Effector memory CD4-positive, alpha-beta T cell (primary cell): ENCODE results near the gene NTPCR.
"Not testable (repeated sequence)": the region's sequence is repeated elsewhere in the genome, so short reads cannot be mapped to it uniquely, and the experiment has no call there.

Experiments
- DNase-seq, 3 donors: peaks; one replicate each; pipeline ENCODE4 v3.0.0-alpha.2; 2020
- H3K27ac ChIP-seq: 2 replicates; pipeline ENCODE4 v1.7.0; 2013; ENCODE audit warnings: mild to moderate bottlenecking, low read length, moderate library complexity; ENCODE audit not compliant: insufficient read depth, poor library complexity, severe bottlenecking
- H3K27me3 ChIP-seq: replicated peaks from 2 replicates; pipeline ENCODE4 v1.7.0; 2013; ENCODE audit warnings: mild to moderate bottlenecking, low read length; ENCODE audit not compliant: insufficient read depth, control insufficient read depth, poor library complexity, severe bottlenecking
- H3K36me3 ChIP-seq: 2 replicates; pipeline ENCODE4 v1.7.0; 2013; ENCODE audit warnings: mild to moderate bottlenecking, low read length, moderate library complexity; ENCODE audit not compliant: control insufficient read depth, insufficient read depth
- H3K4me1 ChIP-seq: 2 replicates; pipeline ENCODE4 v1.7.0; 2013; ENCODE audit warnings: low read length, mild to moderate bottlenecking; ENCODE audit not compliant: control insufficient read depth, insufficient read depth, poor library complexity, severe bottlenecking
- H3K4me3 ChIP-seq: 2 replicates; pipeline ENCODE4 v1.7.0; 2013; ENCODE audit warnings: low read length, low read depth, mild to moderate bottlenecking; ENCODE audit not compliant: insufficient read depth, poor library complexity, severe bottlenecking
- H3K9me3 ChIP-seq: 2 replicates; pipeline ENCODE4 v1.7.0; 2013; ENCODE audit warnings: mild to moderate bottlenecking, low read length, moderate library complexity; ENCODE audit not compliant: control insufficient read depth

NTPCR gene

DNA sequence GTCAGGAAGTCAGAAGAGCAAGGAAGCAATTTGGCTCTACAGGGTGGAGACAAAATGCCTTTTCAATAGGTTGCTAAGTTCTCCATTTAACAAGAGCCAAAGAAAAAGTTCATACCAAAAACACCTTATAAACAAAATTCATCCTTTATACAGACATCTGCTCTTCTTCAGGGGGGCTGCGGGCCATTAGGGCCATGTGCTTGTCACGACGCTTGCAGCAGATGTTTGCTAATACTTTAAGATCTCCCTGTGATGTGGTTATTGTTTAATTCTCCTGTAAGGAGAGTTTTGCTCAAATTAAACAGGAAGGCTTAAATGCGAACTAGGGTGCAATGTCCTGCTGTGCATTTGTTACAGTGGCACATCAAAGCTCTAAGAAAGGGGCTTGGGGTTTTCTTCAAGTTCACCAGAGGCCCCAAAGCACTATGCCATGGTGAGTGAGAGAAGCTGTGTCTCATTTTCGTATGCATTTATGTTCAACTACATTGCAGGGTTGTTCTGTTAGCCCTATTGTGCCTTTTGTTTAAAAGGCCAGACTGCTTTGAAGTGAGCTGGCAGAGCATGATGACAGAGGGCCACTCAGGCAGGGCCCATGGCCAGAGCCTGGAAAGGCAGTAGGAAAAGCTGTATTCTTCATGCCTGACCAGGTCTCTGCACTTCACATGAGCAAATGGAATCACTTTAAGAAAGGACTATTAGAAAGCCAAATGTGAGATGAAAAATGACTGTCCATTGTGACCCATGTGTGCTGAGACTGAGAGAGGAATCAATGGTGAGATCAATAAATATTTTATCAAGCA lies 24.8 kb upstream of the NTPCR start:
- Histone ChIP-seq H3K27me3 (no peaks in the 10 kb centered on the region), H3K36me3 (no peaks in the 10 kb centered on the region), H3K4me1 (peaks cover 18% of the 10 kb centered on the region), H3K27ac (no peak overlapping the region), H3K4me3 (no peak overlapping the region), H3K9me3 (no peaks in the 10 kb centered on the region)
- DNase-seq: no peak

DNA sequence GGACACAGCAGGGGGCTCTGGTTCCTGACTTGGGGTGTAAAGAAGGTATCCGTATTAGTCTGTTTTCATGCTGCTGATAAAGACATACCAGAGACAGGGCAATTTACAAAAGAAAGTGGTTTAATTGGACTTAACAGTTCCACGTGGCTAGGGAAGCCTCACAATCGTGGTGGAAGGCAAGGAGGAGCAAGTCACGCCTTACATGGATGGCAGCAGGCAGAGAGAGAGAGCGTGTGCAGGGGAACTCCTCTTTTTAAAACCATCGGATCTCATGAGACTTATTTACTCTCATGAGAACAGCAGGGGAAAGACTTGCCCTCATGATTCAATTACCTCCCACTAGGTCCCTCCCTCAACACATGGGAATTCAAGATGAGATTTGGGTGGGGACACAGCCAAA lies 23.2 kb upstream of the NTPCR start:
- DNase-seq, H3K27me3 ChIP-seq, H3K27ac ChIP-seq, H3K4me3 ChIP-seq, H3K9me3 ChIP-seq, H3K36me3 ChIP-seq: not testable (repeated sequence)
- H3K4me1 ChIP-seq: peaks cover 18% of the 10 kb centered on the region

- Histone ChIP-seq H3K4me1 (peaks cover 13% of the 10 kb centered on the region), H3K27me3 (no peaks in the 10 kb centered on the region), H3K36me3 (no peaks in the 10 kb centered on the region), H3K4me3 (no peak overlapping the region), H3K9me3 (no peaks in the 10 kb centered on the region), H3K27ac (no peak overlapping the region)
- DNase-seq: no peak
Measured at GRCh38 chr1:232927830-232928505, 22.4 kb upstream of the NTPCR start.

DNA sequence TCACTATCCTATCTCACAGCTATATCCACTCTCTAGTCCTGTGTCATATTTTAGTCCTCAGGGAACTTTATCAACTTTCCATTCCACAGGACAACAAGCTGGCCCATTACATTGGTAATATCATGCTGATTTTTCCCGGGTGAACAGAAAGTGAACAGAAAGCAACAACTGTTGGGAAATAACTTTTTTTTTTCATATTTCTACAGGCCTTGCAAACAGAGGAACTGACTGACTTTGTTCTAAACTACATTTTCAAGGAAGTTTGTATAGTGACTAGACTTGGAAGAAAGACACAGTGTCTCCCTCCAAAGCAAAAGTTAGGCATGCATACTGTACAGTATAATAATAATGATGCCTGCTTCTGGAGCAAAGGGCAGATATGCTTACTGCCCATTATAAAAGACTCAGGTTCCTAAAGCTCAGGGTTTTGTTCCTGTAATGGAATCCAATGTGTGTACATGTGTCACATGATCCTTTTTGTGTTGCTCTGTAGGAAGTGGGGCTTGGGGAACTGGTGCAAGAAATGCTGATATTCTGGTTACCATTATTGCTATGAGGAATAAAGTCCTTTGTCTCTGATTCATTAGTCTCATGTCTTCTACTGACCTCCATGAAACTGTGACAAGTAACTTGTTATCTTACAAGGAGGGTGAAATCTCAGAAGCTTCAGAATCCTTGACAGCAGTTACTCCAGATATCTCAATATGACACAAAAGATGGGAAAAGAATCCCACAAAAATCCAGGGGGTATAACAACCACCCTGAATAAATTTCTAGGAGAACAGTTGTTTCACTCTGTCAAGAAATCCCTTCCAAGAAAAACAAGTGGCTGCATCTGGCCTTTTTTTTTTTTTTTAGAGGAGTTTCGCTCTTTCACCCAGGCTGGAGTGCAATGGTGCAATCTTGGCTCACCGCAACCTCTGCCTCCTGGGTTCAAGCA lies 17.7 kb upstream of the NTPCR start:
- H3K4me1 ChIP-seq: no peaks in the 10 kb centered on the region
- H3K27me3 ChIP-seq: no peaks in the 10 kb centered on the region
- no peaks in the 10 kb centered on the region for H3K9me3 ChIP-seq
- H3K4me3 ChIP-seq: no peak overlapping the region
- no peak for DNase-seq
- H3K36me3 ChIP-seq: no peaks in the 10 kb centered on the region
- H3K27ac ChIP-seq: no peak overlapping the region

DNA sequence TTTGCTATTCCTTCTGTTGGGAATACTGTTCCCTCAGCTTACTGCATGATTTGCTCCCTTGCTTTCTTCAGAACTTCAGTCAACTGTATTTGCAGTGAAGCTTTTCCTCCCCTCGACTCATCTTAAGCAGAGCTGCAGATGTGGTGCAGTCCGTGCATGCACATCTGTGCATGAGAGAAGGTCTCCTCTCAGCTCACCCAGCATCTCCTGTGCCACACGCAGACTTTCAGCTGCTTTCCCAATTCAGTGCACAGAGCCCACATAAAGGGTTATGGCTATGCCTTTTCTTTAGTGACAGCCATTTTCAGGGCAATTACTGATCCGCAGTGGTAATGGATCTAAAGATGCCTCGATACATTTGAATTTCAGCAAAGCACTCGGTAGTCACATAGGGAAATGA lies 13.5 kb upstream of the NTPCR start:
- H3K27ac ChIP-seq: no peak overlapping the region
- no peaks in the 10 kb centered on the region for H3K4me1 ChIP-seq
- H3K36me3 ChIP-seq: no peaks in the 10 kb centered on the region
- DNase-seq: no peak
- H3K9me3 ChIP-seq: no peaks in the 10 kb centered on the region
- no peaks in the 10 kb centered on the region for H3K27me3 ChIP-seq
- no peak overlapping the region for H3K4me3 ChIP-seq

- Histone ChIP-seq H3K27ac (no peak overlapping the region), H3K9me3 (no peaks in the 10 kb centered on the region), H3K4me3 (no peak overlapping the region), H3K27me3 (no peaks in the 10 kb centered on the region), H3K36me3 (no peaks in the 10 kb centered on the region), H3K4me1 (no peaks in the 10 kb centered on the region)
- no peak for DNase-seq
Measured at GRCh38 chr1:232937741-232938375, 12.6 kb upstream of the NTPCR start.

DNA sequence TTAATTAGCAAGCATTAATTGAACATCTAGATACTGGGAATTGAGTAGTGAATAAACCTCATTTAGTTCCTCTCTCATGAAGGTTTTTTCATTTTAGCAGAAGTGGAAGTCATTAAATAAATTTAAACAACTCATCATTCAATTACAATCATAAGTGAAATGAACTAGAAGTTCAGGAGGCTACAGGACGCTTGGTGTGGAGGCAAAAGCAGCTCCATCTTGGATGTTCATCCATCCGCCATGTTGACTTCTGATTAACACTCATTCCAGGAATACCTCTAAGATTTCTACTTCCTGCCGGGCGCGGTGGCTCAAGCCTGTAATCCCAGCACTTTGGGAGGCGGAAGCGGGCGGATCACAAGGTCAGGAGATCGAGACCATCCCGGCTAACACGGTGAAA lies 11.5 kb upstream of the NTPCR start:
- DNase-seq: no peak
- Histone ChIP-seq H3K4me3 (no peak overlapping the region), H3K27ac (no peak overlapping the region), H3K27me3 (no peaks in the 10 kb centered on the region), H3K9me3 (no peaks in the 10 kb centered on the region), H3K36me3 (no peaks in the 10 kb centered on the region), H3K4me1 (no peaks in the 10 kb centered on the region)

GRCh38 chr1:232939748-232940147 lies 10.7 kb upstream of the NTPCR start:
- Histone ChIP-seq H3K4me3 (no peak overlapping the region), H3K27ac (no peak overlapping the region), H3K27me3 (no peaks in the 10 kb centered on the region), H3K4me1 (no peaks in the 10 kb centered on the region), H3K36me3 (no peaks in the 10 kb centered on the region), H3K9me3 (no peaks in the 10 kb centered on the region)
- no peak for DNase-seq

DNA sequence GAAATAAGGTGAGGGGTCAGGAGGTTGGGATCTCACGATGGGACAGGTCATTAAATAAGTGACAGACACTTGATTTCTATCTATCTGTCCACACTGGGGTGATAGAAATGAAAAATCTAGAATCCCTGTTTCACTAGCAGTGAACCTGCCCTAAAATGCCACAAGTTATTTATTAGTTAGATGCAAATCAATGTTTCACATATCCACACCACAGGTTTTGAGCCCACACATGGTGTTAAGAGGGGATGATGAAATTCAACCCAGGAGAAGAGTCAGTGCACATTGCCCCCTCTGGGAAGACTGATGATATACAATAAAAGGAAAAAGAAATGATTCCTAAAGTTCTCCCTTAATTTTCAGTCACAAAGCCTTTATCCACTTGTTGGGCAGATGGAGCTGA lies 10.1 kb upstream of the NTPCR start:
- Histone ChIP-seq H3K4me1 (no peaks in the 10 kb centered on the region), H3K36me3 (no peaks in the 10 kb centered on the region), H3K4me3 (no peak overlapping the region), H3K9me3 (no peaks in the 10 kb centered on the region), H3K27ac (no peak overlapping the region), H3K27me3 (no peaks in the 10 kb centered on the region)
- no peak for DNase-seq
